ENCODE data around the gene HECTD2. TPM values are rescaled to one million over a fixed set of nuclear protein-coding genes. Genes with fewer than 3 reads are reported as not detected.

HECTD2 gene
- total RNA-seq, 1 donor from 2014 or later = 23.2 TPM

DNA sequence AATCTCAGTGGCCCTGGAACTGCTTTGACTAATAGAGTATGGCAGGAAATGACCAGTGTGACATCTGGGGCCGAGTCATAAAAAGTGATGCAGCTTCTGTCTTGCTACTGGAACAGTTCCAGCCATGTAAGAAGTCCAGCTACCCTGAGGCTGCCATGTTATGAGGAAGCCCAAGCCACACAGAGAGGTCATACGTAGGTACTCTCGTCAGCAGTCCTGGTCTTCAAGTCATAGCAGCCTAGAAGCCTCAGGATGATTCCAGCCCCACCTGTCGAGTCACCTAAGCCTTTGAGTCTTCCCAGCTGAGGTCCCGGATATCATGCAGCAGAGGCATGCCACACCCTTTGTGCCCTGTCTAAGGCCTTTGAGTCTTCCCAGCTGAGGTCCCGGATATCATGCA, 130.6 kb downstream of the HECTD2 start:
- H3K4me1 Mint-ChIP-seq = no peaks in the 10 kb centered on the region
- no peak overlapping the region for H3K27ac Mint-ChIP-seq (ENCODE audit: unreplicated experiment)
- no peaks in the 10 kb centered on the region for H3K27me3 Mint-ChIP-seq (ENCODE audit: low read depth)
- H3K4me3 Mint-ChIP-seq = no peak overlapping the region
- H3K9me3 Mint-ChIP-seq = peaks cover 4% of the 10 kb centered on the region
- H3K36me3 Mint-ChIP-seq (ENCODE audit: low read depth) = no peaks in the 10 kb centered on the region
- no peak for DNase-seq (ENCODE audit: low read depth, low spot score)
- TF ChIP-seq, protein P1, sequence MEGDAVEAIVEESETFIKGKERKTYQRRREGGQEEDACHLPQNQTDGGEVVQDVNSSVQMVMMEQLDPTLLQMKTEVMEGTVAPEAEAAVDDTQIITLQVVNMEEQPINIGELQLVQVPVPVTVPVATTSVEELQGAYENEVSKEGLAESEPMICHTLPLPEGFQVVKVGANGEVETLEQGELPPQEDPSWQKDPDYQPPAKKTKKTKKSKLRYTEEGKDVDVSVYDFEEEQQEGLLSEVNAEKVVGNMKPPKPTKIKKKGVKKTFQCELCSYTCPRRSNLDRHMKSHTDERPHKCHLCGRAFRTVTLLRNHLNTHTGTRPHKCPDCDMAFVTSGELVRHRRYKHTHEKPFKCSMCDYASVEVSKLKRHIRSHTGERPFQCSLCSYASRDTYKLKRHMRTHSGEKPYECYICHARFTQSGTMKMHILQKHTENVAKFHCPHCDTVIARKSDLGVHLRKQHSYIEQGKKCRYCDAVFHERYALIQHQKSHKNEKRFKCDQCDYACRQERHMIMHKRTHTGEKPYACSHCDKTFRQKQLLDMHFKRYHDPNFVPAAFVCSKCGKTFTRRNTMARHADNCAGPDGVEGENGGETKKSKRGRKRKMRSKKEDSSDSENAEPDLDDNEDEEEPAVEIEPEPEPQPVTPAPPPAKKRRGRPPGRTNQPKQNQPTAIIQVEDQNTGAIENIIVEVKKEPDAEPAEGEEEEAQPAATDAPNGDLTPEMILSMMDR (conservative IDR thresholded peaks at IDR 0.05) = no peak

DNA sequence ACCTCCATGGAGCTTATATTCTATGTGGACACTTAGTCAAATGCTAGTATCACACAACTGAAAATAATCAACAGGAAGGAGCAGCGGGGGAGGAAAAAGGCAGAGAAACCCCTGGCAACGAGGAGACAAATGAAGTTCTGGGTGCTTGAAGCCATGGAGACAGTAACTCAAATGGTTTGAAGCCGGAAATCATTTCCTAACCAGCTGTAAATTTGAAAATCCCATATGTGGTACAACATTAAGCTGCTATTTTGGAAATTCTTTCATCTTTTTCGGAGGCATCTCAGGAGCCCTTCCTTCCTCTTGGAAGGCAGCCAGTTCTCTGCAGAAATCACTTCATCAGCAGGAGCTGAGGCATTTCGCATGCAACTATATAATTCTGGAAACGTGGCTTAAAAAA, 131.3 kb downstream of the HECTD2 start:
- no peaks in the 10 kb centered on the region for H3K27me3 Mint-ChIP-seq (ENCODE audit: low read depth)
- no peaks in the 10 kb centered on the region for H3K4me1 Mint-ChIP-seq

DNA sequence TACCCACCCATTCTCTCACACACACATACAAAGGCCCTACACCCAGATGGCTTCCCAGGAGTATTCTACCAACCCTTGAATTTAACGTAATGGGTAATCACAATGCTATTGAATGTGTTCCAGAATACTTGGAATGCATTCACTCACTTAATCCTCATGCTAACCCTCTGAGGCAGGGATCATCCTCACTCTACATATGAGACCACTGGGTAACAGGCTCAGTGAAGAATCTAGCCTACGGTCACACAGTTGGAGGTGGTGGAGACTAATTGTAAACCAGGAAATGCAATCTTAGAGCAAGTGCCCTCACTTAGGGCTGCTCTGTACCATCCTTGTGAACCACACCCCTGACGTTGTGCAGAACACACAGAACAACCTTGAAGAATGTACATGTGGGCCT, 135.2 kb downstream of the HECTD2 start:
- no peak for DNase-seq (ENCODE audit: low read depth, low spot score)
- no peak overlapping the region for H3K27ac Mint-ChIP-seq (ENCODE audit: unreplicated experiment)
- no peaks in the 10 kb centered on the region for H3K36me3 Mint-ChIP-seq (ENCODE audit: low read depth)
- no peaks in the 10 kb centered on the region for H3K9me3 Mint-ChIP-seq
- H3K27me3 Mint-ChIP-seq (ENCODE audit: low read depth) = no peaks in the 10 kb centered on the region
- TF ChIP-seq, protein P1 (conservative IDR thresholded peaks at IDR 0.05) = no peak
- H3K4me1 Mint-ChIP-seq = no peaks in the 10 kb centered on the region
- no peak overlapping the region for H3K4me3 Mint-ChIP-seq

More for the DNA sequence above, 131.3 kb downstream of the HECTD2 start:
- Mint-ChIP-seq H3K27ac (ENCODE audit: unreplicated experiment) (no peak overlapping the region), H3K9me3 (peaks cover 4% of the 10 kb centered on the region), H3K36me3 (ENCODE audit: low read depth) (no peaks in the 10 kb centered on the region), H3K4me3 (no peak overlapping the region)
- DNase-seq (ENCODE audit: low read depth, low spot score) = no peak
- TF ChIP-seq, protein P1 (conservative IDR thresholded peaks at IDR 0.05) = no peak

DNA sequence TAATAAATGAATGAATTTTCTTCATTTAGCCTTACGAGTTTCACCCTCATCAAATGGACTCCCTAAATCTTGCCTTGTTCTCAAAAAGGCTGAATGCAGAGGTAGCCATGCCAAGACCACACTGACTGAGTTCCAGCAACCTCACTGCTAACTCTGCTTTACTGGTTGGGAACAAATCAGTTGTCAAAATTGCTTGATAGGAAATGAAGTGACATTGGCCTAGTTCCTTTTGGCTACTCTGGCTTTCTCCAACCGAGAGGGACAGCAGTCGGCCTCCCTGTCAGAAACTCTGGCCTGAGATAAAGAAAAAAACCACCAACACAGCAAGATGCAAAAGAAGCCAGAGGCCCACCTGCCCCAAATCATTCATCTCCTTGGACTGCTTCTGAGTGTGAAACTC, 135.7 kb downstream of the HECTD2 start:
- TF ChIP-seq, protein P1 (conservative IDR thresholded peaks at IDR 0.05) = no peak
- H3K27me3 Mint-ChIP-seq (ENCODE audit: low read depth) = no peaks in the 10 kb centered on the region
- no peak overlapping the region for H3K27ac Mint-ChIP-seq (ENCODE audit: unreplicated experiment)
- H3K4me1 Mint-ChIP-seq = no peaks in the 10 kb centered on the region
- no peak overlapping the region for H3K4me3 Mint-ChIP-seq
- no peak for DNase-seq (ENCODE audit: low read depth, low spot score)
- no peaks in the 10 kb centered on the region for H3K9me3 Mint-ChIP-seq
- H3K36me3 Mint-ChIP-seq (ENCODE audit: low read depth) = no peaks in the 10 kb centered on the region

DNA sequence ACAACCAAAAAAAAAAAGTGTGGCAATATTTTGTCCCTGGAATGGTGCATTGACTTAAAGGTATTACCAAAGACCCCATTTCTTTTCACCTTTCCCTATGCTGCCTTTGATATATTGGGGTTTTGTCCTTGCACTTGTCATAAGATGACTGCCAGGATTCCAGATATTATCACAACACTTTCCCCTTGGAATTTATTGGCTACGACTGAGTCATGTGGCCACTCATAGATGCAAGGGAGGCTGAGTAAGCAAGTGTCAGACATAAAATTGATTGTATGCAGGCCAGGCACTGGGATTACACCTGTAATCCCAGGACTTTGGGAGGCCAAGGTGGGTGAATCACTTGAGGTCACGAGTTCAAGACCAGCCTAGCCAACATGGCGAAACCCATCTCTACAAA, 139.1 kb downstream of the HECTD2 start:
- TF ChIP-seq, protein P1 (conservative IDR thresholded peaks at IDR 0.05) = no peak
- Mint-ChIP-seq H3K9me3 (no peaks in the 10 kb centered on the region), H3K36me3 (ENCODE audit: low read depth) (no peaks in the 10 kb centered on the region), H3K27me3 (ENCODE audit: low read depth) (no peaks in the 10 kb centered on the region), H3K4me3 (no peak overlapping the region), H3K27ac (ENCODE audit: unreplicated experiment) (no peak overlapping the region), H3K4me1 (peaks cover 6% of the 10 kb centered on the region)
- no peak for DNase-seq (ENCODE audit: low read depth, low spot score)

DNA sequence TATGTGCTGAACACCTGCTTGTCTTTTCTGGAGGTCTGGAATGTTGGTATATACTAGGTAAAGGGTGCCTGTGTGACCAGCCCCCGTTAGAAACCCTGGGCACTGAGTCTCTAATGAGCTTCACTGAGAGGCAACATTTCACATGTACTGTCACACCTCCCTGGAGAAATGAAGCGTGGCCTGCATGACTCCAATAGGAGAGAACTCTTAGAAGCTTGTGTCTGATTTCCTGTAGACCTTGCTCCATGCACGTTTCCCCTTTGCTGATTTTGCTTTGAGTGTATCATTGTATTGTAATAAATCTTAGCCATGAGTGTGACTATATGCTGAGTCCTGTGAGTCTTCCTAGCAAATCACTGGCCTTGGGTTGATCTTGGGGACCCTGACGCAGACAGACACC, 139.9 kb downstream of the HECTD2 start:
- Mint-ChIP-seq H3K36me3 (ENCODE audit: low read depth) (no peaks in the 10 kb centered on the region), H3K9me3 (no peaks in the 10 kb centered on the region), H3K27me3 (ENCODE audit: low read depth) (no peaks in the 10 kb centered on the region), H3K4me3 (no peak overlapping the region), H3K4me1 (peaks cover 6% of the 10 kb centered on the region), H3K27ac (ENCODE audit: unreplicated experiment) (no peak overlapping the region)
- DNase-seq (ENCODE audit: low read depth, low spot score) = no peak
- TF ChIP-seq, protein P1 (conservative IDR thresholded peaks at IDR 0.05) = no peak
